Naive thymus-derived CD4-positive, alpha-beta T cell (primary cell): ENCODE data around the gene GJA1. TPM values are rescaled to one million over a fixed set of nuclear protein-coding genes. Genes with fewer than 3 reads are reported as not detected.
"Not testable (repeated sequence)": the region's sequence is repeated elsewhere in the genome, so short reads cannot be mapped to it uniquely, and the experiment has no call there.

Experiments used
- ATAC-seq: fragments of 150-1000 bp; cut with Tn5 transposase; 2 replicates; pipeline ENCODE4 v1.10.0; 2021; ENCODE audit warnings: mild to moderate bottlenecking, moderate library complexity
- CTCF ChIA-PET: fragments of 350-600 bp; sonication (Branson Sonifier 250); formaldehyde crosslinking; loops from one replicate; lab custom pipeline; 2021; ENCODE audit warnings: antibody characterized with exemption; lab: Charles Lee
- POLR2A ChIA-PET: fragments of 350-600 bp; sonication (Branson Sonifier 250); formaldehyde crosslinking; loops from one replicate; lab custom pipeline; 2021; ENCODE audit warnings: antibody characterized with exemption, inconsistent platforms; lab: Charles Lee
- DNase-seq, 9 donors: peaks; one replicate each; pipeline versions ENCODE4 v3.0.0 to v3.0.0-alpha.2; 2020 to 2022; ENCODE audit warnings: mixed read lengths in 1 of 9
- H3K27ac ChIP-seq: one replicate; pipeline ENCODE4 v1.7.0; 2013; ENCODE audit warnings: mild to moderate bottlenecking, low read depth, low read length, moderate library complexity
- H3K27me3 ChIP-seq, 2 donors: one replicate each; pipeline ENCODE4 v1.7.0; 2013; ENCODE audit warnings: low read length in 2 of 2, mild to moderate bottlenecking in 2 of 2, moderate library complexity in 2 of 2; ENCODE audit not compliant: control insufficient read depth in 2 of 2, insufficient read depth in 2 of 2
- H3K36me3 ChIP-seq, 3 experiments: 1 replicate in 2 of 3; 2 replicates in 1 of 3; pipeline ENCODE4 v1.7.0; 2013; ENCODE audit warnings: low read length in 3 of 3, mild to moderate bottlenecking in 3 of 3, moderate library complexity in 1 of 3; ENCODE audit not compliant: insufficient read depth in 3 of 3, control insufficient read depth in 2 of 3
- H3K4me1 ChIP-seq, 2 donors: one replicate each; pipeline ENCODE4 v1.7.0; 2013; ENCODE audit warnings: low read length in 2 of 2, mild to moderate bottlenecking in 2 of 2, moderate library complexity in 1 of 2; ENCODE audit not compliant: control insufficient read depth in 2 of 2, insufficient read depth in 2 of 2
- H3K4me3 ChIP-seq: 2 replicates; pipeline ENCODE4 v1.7.0; 2013; ENCODE audit warnings: mild to moderate bottlenecking, low read length
- H3K9me3 ChIP-seq, 3 experiments: 1 replicate in 2 of 3; 2 replicates in 1 of 3; pipeline ENCODE4 v1.7.0; 2013; ENCODE audit warnings: low read length in 3 of 3; ENCODE audit not compliant: control insufficient read depth in 2 of 3
- H3K27ac Mint-ChIP-seq, 9 donors: one replicate each; pipeline ENCODE4 v1.8.0; 2020 to 2022; ENCODE audit warnings: mixed read lengths in 9 of 9, mild to moderate bottlenecking in 8 of 9, moderate library complexity in 5 of 9, inconsistent platforms in 2 of 9
- H3K27me3 Mint-ChIP-seq, 5 donors: one replicate each; pipeline ENCODE4 v1.8.0; 2021 to 2022; ENCODE audit warnings: mixed read lengths in 5 of 5, mild to moderate bottlenecking in 1 of 5
- H3K36me3 Mint-ChIP-seq, 5 donors: one replicate each; pipeline ENCODE4 v1.8.0; 2020 to 2022; ENCODE audit warnings: mixed read lengths in 5 of 5, mild to moderate bottlenecking in 3 of 5, inconsistent platforms in 1 of 5
- H3K4me1 Mint-ChIP-seq, 7 donors: one replicate each; pipeline ENCODE4 v1.8.0; 2020 to 2022; ENCODE audit warnings: mixed read lengths in 7 of 7, mild to moderate bottlenecking in 3 of 7, inconsistent platforms in 1 of 7
- H3K4me3 Mint-ChIP-seq, 10 donors: one replicate each; pipeline ENCODE4 v1.8.0; 2020 to 2022; ENCODE audit warnings: mild to moderate bottlenecking in 10 of 10, mixed read lengths in 10 of 10, moderate library complexity in 6 of 10, inconsistent platforms in 2 of 10
- H3K9me3 Mint-ChIP-seq, 11 donors: one replicate each; pipeline ENCODE4 v1.8.0; 2020 to 2022; ENCODE audit warnings: mixed read lengths in 11 of 11, mild to moderate bottlenecking in 4 of 11, inconsistent platforms in 1 of 11, moderate library complexity in 1 of 11
- intact Hi-C, 2 donors: fragments of 100-400 bp; cut with micrococcal nuclease; formaldehyde crosslinking; loops; one replicate each; pipeline ENCODE4 v1.15.1; 2023
- polyA plus RNA-seq, 2 donors: library from polyadenylated mRNA; unstranded; fragments of 300-500 nt; fragmentation: Illumina TruSeq; gene quantifications; one replicate each; pipeline ENCODE4 v1.2.3, GENCODE V29; 2021
- total RNA-seq, 6 experiments: library from RNA in 5 of 6; stranded (reverse) in 5 of 6; gene quantifications; 1 replicate in 5 of 6; 2 replicates in 1 of 6; pipeline ENCODE4 v1.2.3 and lab custom pipeline; 2021 to 2026

GJA1 gene
- total RNA-seq: not detected
- under 1 TPM in 1 of 2 donors, not detected in 1; 0.08 TPM for polyA plus RNA-seq
- total RNA-seq (lab: John Stamatoyannopoulos, UW): 0.54 reads per million

- CTCF ChIA-PET: no interaction called here
Observed at GRCh38 chr6:121435444-121436069, at the start of gene GJA1. GJA1 (plus strand) TSS chr6:121435646; CDS start chr6:121446848, 11,202 bp downstream.

GRCh38 chr6:121386551-121386950, 48.9 kb upstream of the GJA1 start:
- H3K27ac Mint-ChIP-seq, intact Hi-C loops, H3K36me3 ChIP-seq, H3K4me3 Mint-ChIP-seq, H3K27me3 ChIP-seq, ATAC-seq, H3K4me1 Mint-ChIP-seq, H3K9me3 Mint-ChIP-seq, H3K9me3 ChIP-seq, H3K36me3 Mint-ChIP-seq, H3K4me1 ChIP-seq, DNase-seq, H3K4me3 ChIP-seq, CTCF ChIA-PET, POLR2A ChIA-PET, H3K27ac ChIP-seq: not testable (repeated sequence)
- H3K27me3 Mint-ChIP-seq: peaks cover 0 to 11% (median 7%) of the 10 kb centered on the region in 5 donors

More at GRCh38 chr6:121435444-121436069, at the start of gene GJA1:
- DNase-seq (no peak), ATAC-seq (no peak)
- Mint-ChIP-seq H3K4me1 (peaks cover 9 to 36% (median 31%) of the 10 kb centered on the region in 7 donors), H3K36me3 (no peaks in the 10 kb centered on the region), H3K9me3 (no peaks in the 10 kb centered on the region), H3K27me3 (peaks cover 6 to 48% (median 20%) of the 10 kb centered on the region in 5 donors), H3K4me3 (peak within 1 kb of the TSS; percentile 77 to 95 (median 88)), H3K27ac (peak within 1 kb of the TSS in 2 of 9 donors; percentile 39 to 72)
- H3K4me1 ChIP-seq: peaks cover 0 to 7% of the 10 kb centered on the region in 2 donors
- no peak within 1 kb of the TSS for H3K27ac ChIP-seq
- POLR2A ChIA-PET: no interaction called here
- H3K36me3 ChIP-seq: no peaks in the 10 kb centered on the region
- peak within 1 kb of the TSS; percentile 59 for H3K4me3 ChIP-seq
- intact Hi-C loops: loop anchor here in 1 of 2 donors (1.0 to 10.0 kb wide), 5 partner anchors 216 to 1399 kb away; partner anchors contain the start of gene HSF2
- H3K27me3 ChIP-seq: peaks cover 0 to 4% of the 10 kb centered on the region in 2 donors
- no peaks in the 10 kb centered on the region for H3K9me3 ChIP-seq

GRCh38 chr6:121389419-121389818, 46.0 kb upstream of the GJA1 start:
- Histone ChIP-seq H3K4me1 (no peaks in the 10 kb centered on the region), H3K27me3 (no peaks in the 10 kb centered on the region), H3K9me3 (no peaks in the 10 kb centered on the region), H3K36me3 (no peaks in the 10 kb centered on the region), H3K4me3 (no peak overlapping the region), H3K27ac (no peak overlapping the region)
- no peak for ATAC-seq
- no peak overlapping the region for H3K27ac Mint-ChIP-seq
- POLR2A ChIA-PET: no interaction called here
- H3K27me3 Mint-ChIP-seq: peaks cover 0 to 11% (median under 1%) of the 10 kb centered on the region in 5 donors
- CTCF ChIA-PET: interaction anchor here (0.6 kb wide), 1 partner anchor 407 kb away, joined by 3 read pairs; no protein-coding TSS in a partner anchor
- no peak overlapping the region for H3K4me3 Mint-ChIP-seq
- peaks cover 0 to 5% (median 0%) of the 10 kb centered on the region in 5 donors for H3K36me3 Mint-ChIP-seq
- peaks cover 0 to 3% (median 0%) of the 10 kb centered on the region in 7 donors for H3K4me1 Mint-ChIP-seq
- no peak for DNase-seq
- no peaks in the 10 kb centered on the region for H3K9me3 Mint-ChIP-seq
- intact Hi-C loops: no loop called here

- no peaks in the 10 kb centered on the region for H3K27me3 ChIP-seq
- peaks cover 0 to 5% (median 0%) of the 10 kb centered on the region in 5 donors for H3K36me3 Mint-ChIP-seq
- no peak overlapping the region for H3K4me3 ChIP-seq
- H3K27ac ChIP-seq: no peak overlapping the region
- H3K27ac Mint-ChIP-seq: no peak overlapping the region
- H3K4me1 ChIP-seq: no peaks in the 10 kb centered on the region
- POLR2A ChIA-PET: no interaction called here
- ATAC-seq (no peak), DNase-seq (no peak)
- intact Hi-C loops: no loop called here
- H3K4me1 Mint-ChIP-seq: peaks cover 0 to 3% (median 0%) of the 10 kb centered on the region in 7 donors
- no peak overlapping the region for H3K4me3 Mint-ChIP-seq
- CTCF ChIA-PET: no interaction called here
- no peaks in the 10 kb centered on the region for H3K9me3 Mint-ChIP-seq
- H3K27me3 Mint-ChIP-seq: peaks cover 0 to 7% (median 5%) of the 10 kb centered on the region in 5 donors
- no peaks in the 10 kb centered on the region for H3K36me3 ChIP-seq
- H3K9me3 ChIP-seq: no peaks in the 10 kb centered on the region
Observed at GRCh38 chr6:121393731-121394505, 41.5 kb upstream of the GJA1 start.

- ATAC-seq (no peak), DNase-seq (no peak)
- H3K4me1 Mint-ChIP-seq: peaks cover 0 to under 1% (median 0%) of the 10 kb centered on the region in 7 donors
- H3K4me1 ChIP-seq: no peaks in the 10 kb centered on the region
- no peaks in the 10 kb centered on the region for H3K9me3 ChIP-seq
- no peak overlapping the region for H3K4me3 ChIP-seq
- H3K36me3 Mint-ChIP-seq: peaks cover 0 to under 1% (median 0%) of the 10 kb centered on the region in 5 donors
- ChIA-PET CTCF (no interaction called here), POLR2A (no interaction called here)
- no peak overlapping the region for H3K4me3 Mint-ChIP-seq
- no peaks in the 10 kb centered on the region for H3K27me3 ChIP-seq
- H3K27ac Mint-ChIP-seq: no peak overlapping the region
- no peaks in the 10 kb centered on the region for H3K36me3 ChIP-seq
- H3K27ac ChIP-seq: no peak overlapping the region
- peaks cover 0 to 7% (median 5%) of the 10 kb centered on the region in 5 donors for H3K27me3 Mint-ChIP-seq
- no peaks in the 10 kb centered on the region for H3K9me3 Mint-ChIP-seq
- intact Hi-C loops: no loop called here
Observed at GRCh38 chr6:121395736-121396135, 39.7 kb upstream of the GJA1 start.

GRCh38 chr6:121397188-121397587, 38.3 kb upstream of the GJA1 start:
- H3K27ac ChIP-seq, H3K9me3 ChIP-seq, H3K9me3 Mint-ChIP-seq, intact Hi-C loops, H3K36me3 Mint-ChIP-seq, H3K4me1 Mint-ChIP-seq, H3K27ac Mint-ChIP-seq, H3K27me3 ChIP-seq, H3K36me3 ChIP-seq, ATAC-seq, H3K27me3 Mint-ChIP-seq, H3K4me1 ChIP-seq, H3K4me3 Mint-ChIP-seq, POLR2A ChIA-PET, H3K4me3 ChIP-seq, DNase-seq, CTCF ChIA-PET: not testable (repeated sequence)
